ENCODE data around the gene RAPGEF6. TPM values are rescaled to one million over a fixed set of nuclear protein-coding genes. Genes with fewer than 3 reads are reported as not detected.

The RAPGEF6 gene
- total and polyA plus RNA-seq, 2 experiments from 2014 or later, result 9.5 to 20.3 TPM

GRCh38 chr5:131528682-131529081 is 106.3 kb downstream of the RAPGEF6 start (continued):
- TF ChIP-seq ZNF462 (CRISPR knock-in tag; IDR thresholded peaks at IDR 0.05) (no peak), EZH2 (IDR thresholded peaks at IDR 0.05; ENCODE audit: low read depth, unreplicated experiment) (no peak), NANOG (IDR thresholded peaks at IDR 0.05; ENCODE audit: borderline replicate concordance) (no peak)

DNA sequence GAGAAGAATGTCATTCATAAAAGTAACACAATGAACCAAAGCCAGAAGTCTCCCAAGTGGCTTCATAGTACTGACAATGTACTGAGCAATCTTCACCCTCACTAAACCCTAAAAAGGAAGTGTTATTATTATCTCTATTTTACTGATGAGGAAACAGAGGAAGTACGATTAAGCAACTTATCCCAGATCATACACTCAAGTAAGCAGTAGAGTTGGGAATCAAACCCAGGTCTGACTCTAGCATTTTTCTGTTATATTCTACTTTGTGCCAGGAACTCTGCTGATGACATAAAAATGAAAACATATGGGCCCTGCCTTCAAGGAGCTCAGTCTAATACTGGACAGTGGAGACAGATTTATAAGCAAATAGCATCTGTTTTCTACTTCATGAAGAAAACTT is 109.2 kb downstream of the RAPGEF6 start:
- no peak overlapping the region for H2AFZ ChIP-seq
- TF ChIP-seq, protein P1, sequence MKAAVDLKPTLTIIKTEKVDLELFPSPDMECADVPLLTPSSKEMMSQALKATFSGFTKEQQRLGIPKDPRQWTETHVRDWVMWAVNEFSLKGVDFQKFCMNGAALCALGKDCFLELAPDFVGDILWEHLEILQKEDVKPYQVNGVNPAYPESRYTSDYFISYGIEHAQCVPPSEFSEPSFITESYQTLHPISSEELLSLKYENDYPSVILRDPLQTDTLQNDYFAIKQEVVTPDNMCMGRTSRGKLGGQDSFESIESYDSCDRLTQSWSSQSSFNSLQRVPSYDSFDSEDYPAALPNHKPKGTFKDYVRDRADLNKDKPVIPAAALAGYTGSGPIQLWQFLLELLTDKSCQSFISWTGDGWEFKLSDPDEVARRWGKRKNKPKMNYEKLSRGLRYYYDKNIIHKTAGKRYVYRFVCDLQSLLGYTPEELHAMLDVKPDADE (IDR thresholded peaks at IDR 0.05), result no peak
- no peak for TF ChIP-seq ZNF114 (CRISPR knock-in tag; IDR thresholded peaks at IDR 0.05)
- TF ChIP-seq ZNF462 (CRISPR knock-in tag; IDR thresholded peaks at IDR 0.05), result no peak
- TF ChIP-seq CREB1 (CRISPR knock-in tag; IDR thresholded peaks at IDR 0.05; ENCODE audit: low read depth), result no peak
- TF ChIP-seq EZH2phosphoT487 (IDR thresholded peaks at IDR 0.05; ENCODE audit: unreplicated experiment), result no peak
- TF ChIP-seq STAT1 (IDR thresholded peaks at IDR 0.05; ENCODE audit: unreplicated experiment), result no peak
- TF ChIP-seq NANOG (IDR thresholded peaks at IDR 0.05; ENCODE audit: borderline replicate concordance), result no peak

More for the DNA sequence above, 109.2 kb downstream of the RAPGEF6 start:
- Mint-ChIP-seq H3K27me3 (ENCODE audit: insufficient read depth, low read depth, poor library complexity) (peaks cover 2% of the 10 kb centered on the region), H3K36me3 (ENCODE audit: low read depth) (no peaks in the 10 kb centered on the region), H3K9me3 (no peaks in the 10 kb centered on the region), H3K27ac (no peak overlapping the region), H3K4me1 (peaks cover 7% of the 10 kb centered on the region), H3K4me3 (no peak overlapping the region)
- no peaks in the 10 kb centered on the region for H3K9me2 ChIP-seq (ENCODE audit: insufficient read depth)
- no peaks in the 10 kb centered on the region for H3K27me3 ChIP-seq (ENCODE audit: insufficient read depth)
- no peak for DNase-seq (ENCODE audit: low spot score)
- peaks cover 1% of the 10 kb centered on the region; the same call in 1 of the 2 replicates for H3K4me1 ChIP-seq (ENCODE audit: insufficient read depth)
- no peak for ATAC-seq
- no peaks in the 10 kb centered on the region for H3K79me2 ChIP-seq (replicated peaks; ENCODE audit: insufficient read depth)
- H3K27ac ChIP-seq (ENCODE audit: low read depth), result no peak overlapping the region
- H3K4me2 ChIP-seq, result no peak overlapping the region
- no peaks in the 10 kb centered on the region for H3F3A ChIP-seq (replicated peaks; ENCODE audit: low read depth)
- H3K4me3 ChIP-seq, result no peak overlapping the region
- H3K36me3 ChIP-seq (ENCODE audit: insufficient read depth), result no peaks in the 10 kb centered on the region
- no peaks in the 10 kb centered on the region; the same call in 1 of the 2 replicates for H4K20me1 ChIP-seq (replicated peaks; ENCODE audit: insufficient read depth)

Measured in GM23338 (cell line).